CD1c-positive myeloid dendritic cell (primary cell): Measurements from ENCODE around the gene ATG101.

Experiments used
- DNase-seq: peaks from one replicate; pipeline ENCODE4 v3.0.0-alpha.2; 2016; ENCODE audit errors: extremely low spot score

The ATG101 gene

DNA sequence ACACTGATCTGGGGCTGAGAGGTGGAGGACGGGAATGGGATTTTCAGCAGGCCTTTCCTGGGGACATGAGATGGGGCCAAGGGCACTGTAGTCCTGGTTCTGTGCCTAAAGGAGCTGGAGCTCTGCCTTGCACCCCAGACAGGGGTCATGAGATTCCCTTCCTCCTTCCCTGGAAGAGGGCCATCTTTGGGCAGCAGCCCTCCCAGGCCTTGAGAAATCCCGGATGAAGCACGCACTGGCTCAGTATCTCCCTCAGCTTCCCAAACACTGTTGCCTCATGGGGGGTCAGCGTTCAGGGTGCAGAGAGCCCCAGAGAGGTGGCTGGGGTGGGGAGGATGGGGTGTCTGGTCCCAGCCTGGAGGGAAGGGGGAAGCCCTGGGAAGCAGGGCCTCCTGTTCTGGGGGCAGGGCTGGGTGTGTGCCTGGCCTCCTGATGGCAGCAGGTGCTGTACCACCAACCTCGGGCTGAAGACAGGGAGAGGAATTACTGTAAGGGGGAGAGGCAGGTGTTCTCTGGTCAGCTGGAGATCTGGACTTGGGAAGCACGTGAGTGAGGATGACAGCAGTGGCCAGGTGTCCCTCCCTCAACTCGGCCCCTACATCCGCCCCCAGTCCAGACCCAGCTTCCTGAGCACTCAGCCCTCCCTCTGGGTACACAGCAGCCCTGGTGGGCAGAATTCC, 26.9 kb upstream of the ATG101 start:
- no peak for DNase-seq

DNA sequence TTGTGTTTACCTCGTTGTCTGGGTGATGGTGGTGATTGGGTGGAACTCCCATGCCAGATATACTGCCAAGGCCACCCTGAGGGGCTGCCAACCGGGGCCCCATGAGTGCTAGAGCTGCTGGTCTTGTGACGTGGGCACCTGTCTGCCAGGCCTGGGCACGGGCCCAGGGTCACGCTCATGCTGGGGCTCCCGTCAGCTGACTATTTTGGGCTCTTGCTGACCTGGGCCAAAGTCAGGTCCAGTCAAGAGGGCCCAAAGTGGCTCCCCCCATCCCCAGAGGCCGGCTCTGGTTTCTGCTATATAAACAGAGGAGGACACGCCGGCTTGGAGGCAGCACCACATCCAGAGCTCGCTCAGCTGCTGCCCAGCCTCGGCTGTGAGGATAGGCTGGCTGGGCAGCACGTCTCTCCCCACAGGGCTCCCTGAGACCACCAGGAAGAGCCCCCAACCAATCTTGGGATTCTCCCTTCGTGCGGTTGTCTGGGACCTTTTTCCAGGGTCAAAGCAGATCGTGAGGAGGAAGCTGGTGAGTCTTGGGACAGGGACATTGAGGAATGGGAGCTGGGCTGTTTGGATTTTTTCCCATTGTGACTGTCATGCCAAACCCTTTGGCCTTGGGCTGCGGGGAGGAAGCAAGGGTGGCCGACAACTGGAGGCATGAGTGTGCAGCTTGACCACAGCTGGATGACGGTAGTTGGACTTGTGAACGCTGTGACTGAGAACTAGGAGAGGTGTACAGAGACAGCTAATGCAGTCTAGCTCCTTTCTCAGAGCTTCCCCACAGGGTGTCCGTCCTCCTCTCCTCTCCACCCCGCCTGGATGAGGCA, 26.2 kb upstream of the ATG101 start:
- no peak for DNase-seq

DNA sequence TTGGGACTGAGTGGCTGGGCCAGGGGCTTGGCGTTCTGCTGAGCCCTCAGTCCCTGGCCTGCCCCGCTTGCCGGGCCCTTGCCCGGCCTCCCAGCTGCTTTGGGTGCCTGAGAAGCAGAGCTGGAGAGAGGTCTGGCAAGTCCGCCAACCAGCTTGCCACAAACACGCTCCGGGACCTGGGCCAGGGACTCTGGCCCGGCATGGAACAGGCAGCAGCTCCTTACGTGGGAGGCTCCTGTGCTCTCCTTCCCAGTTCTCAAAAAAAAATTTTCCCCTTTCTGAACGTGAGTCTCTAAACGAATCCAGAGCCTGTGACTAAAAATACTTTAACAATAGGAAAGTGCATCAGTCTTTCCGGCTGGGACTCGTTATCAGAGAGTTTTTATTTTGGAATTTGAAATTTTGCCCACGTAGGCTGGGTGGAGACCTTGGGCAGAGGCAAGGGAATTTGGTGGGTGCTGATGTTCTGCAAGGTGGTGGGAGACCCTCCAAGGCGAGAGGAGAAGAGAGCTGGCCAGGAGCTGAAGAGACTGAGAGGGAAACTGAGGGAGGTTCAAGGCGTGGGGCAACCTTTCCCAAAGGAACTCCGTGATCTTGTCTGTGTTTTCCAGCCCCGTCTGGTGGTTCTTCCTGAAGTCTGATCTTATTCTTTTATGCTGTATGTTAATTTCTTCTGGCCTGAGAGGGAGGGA, 25.3 kb upstream of the ATG101 start:
- no peak for DNase-seq

DNA sequence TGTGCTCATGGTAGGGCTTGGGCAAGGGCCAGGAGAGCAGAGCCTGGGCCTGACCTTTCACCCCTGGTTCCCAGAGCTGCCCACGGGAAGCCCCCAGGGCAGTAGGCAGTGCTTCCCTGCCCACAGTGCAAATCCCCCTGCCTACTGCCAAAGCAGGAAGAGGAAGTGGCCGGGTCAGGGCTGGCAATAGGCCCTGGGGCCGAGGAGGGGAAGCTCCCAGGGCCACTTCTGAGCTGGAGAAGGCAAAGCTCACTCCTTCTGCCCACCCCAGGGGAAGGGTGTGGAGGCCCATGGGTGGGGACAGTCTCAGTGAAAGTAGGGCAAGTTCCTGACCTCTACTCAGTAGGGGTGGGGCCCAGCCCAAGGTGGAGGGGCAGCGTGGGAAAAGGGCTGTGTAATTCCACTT, 24.0 kb upstream of the ATG101 start:
- peak; percentile 85 for DNase-seq

DNA sequence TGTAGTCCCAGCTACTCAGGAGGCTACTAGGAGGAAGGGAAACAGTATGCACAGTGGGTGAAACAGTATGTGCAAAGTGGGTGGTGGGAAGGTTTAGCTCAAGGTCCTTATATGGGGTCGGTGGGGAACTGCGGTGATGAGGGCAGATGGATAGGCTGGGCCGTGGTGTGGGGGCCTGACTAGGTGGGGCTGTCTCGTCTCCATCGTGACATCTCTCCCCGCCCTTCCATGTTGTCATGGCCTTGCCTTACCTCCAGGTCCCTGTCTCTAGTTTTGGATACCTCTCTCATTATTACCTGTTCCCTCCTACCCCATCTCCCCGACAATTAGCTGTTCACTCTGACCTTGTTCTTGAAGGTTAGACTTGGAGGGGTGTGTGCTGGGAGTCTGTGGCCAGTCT, 22.9 kb upstream of the ATG101 start:
- DNase-seq: no peak

DNA sequence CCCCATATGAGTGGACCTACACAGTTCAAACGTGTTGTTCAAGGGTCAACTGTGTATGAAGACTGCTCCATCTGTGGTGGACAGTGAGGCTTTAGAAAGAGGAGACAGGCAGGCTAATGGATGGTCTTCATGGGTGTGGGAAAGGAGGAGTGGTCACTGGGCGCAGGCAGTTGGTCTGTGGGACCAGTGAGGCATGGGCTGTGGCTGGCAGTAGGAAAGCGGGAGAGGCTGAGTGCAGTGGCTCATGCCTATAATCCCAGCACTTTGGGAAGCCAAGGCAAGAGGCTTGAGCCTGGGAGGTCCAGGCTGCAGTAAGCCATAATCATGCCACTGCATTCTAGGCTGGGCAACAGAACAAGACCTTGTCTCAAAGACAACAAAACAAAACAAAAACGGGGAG, 20.5 kb upstream of the ATG101 start:
- DNase-seq: no peak

DNA sequence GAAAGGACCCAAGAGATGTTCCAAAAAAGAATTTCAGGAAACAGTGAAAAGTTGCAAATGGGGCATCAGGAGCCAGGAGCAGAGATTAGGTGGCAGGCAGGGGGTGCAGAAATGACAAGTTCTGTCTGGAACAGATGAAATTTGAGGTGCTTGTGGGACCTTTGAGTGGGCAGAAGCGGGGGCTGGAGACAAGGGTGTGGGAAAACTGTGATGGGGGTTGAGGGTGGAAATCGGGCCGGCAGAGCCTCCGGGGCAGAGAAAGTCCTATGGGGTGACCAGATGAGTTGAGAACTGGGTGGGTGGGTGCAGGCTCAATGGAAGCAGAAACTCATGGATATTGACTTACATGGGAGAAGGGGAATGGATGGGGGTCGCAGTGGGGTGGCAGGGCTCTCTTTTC, 20.1 kb upstream of the ATG101 start:
- no peak for DNase-seq

DNA sequence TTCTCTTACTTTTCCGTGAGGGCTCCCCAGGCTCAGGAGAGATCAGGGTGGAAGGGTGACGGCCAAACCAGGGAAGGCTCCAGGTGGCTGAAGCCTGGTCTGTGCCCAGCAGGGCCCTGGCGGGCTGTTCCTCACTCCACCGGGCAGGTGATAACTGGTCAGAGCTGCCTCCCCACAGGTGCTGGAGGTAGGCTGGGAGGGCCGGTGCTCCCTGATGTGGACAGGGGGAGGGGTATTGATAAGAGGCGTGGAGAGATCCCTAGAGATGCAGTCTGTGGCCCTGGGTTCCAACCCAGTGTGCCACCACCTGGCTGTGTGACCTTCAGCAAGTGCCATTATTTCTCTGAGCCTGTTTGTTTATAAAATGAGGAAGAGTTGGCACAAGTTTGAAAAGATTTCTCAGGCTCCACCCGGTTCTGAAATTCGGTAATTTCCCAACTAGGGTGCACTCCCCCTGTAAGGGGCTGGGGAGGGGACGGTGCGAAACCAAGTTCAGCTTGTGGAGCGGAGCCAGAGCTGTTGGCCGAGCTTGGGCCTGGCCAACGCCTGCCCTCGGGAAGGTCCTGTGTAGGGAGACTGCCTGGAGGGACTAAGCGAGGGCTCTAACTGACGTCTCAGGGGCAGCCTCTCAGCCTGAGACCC, 19.5 kb upstream of the ATG101 start:
- DNase-seq: peak; percentile 74

DNA sequence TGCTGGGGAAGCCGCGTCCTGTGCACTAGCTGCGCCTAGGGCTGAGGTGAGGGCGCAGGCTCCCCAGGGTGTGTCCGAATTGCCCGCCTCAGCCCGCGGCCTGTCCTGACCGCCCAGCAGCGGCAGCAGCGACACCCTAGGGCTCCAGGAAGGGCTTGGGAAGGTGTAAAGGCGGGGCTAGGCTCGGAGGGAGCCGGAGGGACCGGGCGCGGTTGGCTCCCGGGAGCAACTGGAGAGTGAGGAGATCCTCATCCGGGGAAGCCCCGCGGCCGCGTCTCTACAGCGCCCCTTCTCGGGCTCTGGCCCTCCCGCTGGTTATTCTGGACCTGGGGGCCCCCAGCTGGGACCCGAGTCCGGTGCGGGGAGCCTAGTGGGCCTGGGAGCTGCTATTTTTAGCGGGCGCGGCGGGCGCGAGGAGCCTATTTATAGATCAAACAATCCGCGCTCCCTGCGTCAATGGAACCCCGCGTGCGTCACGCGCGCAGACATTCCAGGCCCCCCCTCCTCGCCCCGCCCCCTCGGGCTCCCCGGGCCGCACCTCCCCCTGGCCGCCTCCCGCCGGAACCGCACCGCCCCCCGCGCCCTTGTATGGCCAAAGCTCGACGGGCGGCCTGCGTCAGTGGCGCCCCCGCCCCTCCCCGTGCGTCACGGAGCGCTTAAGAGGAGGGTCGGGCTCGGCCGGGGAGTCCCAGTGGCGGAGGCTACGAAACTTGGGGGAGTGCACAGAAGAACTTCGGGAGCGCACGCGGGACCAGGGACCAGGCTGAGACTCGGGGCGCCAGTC, 18.8 kb upstream of the ATG101 start, which contains the start of gene NR4A1:
TSS of gene NR4A1 (plus strand) at position 685 of the 784 bp plus-strand sequence. CDS start 2,887 bp downstream, outside the sequence.
- DNase-seq: peak; percentile 97

DNA sequence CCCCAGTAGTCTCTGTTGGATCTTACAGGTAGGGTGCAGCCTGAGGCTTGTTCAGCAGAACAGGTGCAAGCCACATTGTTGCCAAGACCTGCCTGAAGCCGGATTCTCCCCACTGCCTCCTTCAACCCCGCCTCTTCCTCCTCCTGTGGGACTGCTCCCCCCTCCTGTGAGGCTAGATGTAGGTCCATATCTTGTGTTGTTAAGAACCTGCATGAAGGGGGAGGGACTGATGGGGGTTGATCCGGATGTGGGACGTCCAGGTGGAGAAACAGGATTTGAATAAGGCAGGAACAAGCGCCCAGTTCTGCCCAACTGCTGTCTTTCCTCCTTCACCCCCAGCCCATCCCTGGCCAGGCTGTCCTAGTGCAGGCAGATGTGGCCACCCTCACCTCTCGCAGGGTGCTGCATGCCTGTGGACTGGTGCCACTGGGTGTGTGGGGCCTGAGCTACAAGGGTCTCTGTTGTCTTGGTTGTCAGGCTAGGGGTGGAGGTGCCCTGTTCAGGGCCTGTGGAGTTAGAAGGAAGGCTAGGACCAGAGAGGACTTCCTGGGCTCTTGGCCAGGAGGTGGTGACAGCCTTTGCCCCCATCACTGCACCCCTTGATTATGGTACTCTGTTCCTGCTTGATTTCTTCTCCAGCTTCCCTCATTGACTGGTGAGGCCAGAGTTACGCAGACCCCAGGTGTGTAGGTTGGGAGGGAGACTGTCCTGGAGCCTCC, 17.2 kb upstream of the ATG101 start:
- DNase-seq: no peak

DNA sequence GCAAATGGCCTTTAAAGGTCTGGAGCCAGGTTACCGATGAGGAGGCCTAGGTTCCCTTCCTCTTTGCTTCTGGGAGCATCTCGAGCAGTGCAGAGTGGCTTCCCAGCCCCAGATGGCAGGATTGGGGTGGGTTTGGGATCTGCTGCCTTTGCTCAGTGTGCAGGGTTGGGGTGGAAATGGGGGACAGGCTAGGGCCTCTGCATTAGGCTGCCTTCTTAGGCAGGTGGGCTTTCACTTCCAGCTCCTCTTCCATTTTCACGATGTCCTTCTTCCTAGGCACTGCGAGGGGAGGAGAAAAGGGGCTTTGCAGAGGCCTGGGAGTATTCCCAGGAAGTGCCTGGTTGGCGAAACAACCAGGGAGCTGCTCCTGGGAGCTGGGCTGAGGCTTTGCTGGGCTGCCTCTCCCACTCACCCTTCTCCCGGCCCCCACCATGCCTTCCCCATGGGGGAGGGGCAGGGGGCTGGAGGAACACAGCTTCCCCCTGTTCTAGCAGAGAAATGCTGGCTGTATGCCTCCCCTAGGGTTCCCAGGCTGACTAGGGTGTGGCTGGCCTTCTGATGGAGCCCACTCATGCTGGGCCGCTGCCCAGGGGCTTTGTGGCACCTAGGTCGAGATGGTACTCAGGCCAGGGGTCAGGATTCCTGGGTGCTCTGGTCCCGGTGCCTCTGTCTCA, 16.1 kb upstream of the ATG101 start:
- no peak for DNase-seq

DNA sequence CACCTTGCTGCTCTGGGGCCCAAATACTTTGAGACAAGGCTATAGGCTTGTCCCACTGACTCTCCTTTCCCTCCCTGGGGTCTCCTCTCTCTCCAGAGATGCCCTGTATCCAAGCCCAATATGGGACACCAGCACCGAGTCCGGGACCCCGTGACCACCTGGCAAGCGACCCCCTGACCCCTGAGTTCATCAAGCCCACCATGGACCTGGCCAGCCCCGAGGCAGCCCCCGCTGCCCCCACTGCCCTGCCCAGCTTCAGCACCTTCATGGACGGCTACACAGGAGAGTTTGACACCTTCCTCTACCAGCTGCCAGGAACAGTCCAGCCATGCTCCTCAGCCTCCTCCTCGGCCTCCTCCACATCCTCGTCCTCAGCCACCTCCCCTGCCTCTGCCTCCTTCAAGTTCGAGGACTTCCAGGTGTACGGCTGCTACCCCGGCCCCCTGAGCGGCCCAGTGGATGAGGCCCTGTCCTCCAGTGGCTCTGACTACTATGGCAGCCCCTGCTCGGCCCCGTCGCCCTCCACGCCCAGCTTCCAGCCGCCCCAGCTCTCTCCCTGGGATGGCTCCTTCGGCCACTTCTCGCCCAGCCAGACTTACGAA, 15.4 kb upstream of the ATG101 start:
- no peak for DNase-seq

DNA sequence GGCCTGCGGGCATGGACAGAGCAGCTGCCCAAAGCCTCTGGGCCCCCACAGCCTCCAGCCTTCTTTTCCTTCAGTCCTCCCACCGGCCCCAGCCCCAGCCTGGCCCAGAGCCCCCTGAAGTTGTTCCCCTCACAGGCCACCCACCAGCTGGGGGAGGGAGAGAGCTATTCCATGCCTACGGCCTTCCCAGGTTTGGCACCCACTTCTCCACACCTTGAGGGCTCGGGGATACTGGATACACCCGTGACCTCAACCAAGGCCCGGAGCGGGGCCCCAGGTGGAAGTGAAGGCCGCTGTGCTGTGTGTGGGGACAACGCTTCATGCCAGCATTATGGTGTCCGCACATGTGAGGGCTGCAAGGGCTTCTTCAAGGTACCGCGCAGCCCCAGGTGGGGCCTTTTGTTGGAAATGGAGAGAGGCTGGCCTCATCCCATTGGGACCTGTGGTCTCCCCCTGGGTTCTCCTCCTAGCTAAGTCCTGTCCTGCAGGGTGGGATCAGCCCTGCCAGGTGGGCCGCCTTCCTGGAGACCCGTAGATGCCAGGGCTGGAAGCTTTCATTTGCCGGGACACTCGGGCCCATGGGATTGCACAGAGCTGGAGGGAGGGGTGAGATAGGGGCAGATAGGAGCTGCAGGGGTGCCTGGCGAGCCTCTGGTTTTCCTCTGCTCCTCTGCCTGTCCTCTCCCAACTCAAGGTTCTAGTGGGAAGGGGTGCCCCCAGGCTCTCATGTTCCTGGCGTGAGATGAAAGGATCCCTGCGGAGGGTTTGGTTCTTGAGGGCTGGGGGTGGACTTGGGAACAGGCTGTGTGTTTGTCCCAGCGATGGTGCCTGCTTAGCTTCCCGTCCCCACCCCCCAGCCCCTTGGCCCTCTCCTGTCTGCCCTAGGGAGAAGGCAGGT, 14.7 kb upstream of the ATG101 start:
- DNase-seq: no peak

DNA sequence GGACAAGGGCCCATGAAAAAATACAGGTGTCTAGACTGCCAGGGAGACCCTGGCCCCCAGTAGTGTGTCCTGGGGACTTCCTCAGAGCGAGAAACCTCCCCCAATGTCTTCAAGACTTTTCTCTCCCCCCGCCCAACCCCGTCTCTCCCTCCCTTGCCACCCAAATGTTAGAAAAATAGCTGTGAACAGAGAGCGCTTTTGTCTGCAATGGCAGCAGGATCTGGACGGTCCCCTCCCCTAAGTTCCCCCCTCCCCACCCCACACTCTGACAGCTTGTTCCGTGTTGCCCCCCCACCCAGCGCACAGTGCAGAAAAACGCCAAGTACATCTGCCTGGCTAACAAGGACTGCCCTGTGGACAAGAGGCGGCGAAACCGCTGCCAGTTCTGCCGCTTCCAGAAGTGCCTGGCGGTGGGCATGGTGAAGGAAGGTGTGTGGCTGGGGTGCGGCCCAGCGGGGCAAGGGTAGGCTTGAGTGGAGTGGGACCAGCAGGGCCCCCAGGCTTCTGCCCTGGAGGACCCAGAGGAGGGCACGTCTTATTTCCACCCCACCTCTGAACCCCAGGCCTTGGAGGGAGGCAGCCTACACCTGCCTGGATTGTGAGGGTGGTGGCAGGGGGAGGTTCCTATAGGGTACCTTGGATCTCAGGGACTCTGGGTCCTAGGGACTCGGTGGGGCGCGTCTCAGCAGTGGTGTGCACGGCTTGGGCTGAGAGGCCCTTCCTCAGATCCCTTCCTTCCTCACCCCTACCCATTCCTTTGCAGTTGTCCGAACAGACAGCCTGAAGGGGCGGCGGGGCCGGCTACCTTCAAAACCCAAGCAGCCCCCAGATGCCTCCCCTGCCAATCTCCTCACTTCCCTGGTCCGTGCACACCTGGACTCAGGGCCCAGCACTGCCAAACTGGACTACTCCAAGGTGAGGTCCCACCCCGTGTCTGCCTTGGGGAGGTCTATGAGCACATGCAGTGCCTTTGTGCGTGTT, 13.8 kb upstream of the ATG101 start:
- DNase-seq: no peak

DNA sequence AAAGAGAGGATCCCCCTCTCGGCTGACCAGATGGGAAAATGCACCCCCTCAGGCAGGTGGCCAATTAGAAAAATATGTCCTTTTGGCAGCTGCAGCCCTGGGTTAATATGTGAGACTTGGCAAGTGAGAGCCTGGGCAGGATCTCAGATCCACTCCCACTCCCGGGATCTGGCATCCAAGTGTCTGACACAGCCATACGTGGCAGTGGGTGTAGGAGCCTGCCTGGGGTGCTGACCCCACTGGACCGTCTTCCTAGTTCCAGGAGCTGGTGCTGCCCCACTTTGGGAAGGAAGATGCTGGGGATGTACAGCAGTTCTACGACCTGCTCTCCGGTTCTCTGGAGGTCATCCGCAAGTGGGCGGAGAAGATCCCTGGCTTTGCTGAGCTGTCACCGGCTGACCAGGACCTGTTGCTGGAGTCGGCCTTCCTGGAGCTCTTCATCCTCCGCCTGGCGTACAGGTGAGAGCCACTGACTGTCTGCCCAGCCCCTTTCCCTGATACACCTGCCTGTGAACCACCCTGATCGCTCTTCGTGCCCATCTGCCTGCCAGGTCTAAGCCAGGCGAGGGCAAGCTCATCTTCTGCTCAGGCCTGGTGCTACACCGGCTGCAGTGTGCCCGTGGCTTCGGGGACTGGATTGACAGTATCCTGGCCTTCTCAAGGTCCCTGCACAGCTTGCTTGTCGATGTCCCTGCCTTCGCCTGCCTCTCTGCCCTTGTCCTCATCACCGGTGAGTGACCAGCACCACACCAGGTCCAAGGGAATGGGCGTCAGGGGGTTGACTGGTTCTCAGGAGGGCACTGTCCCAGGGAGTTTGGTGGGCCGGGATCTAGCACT, 12.8 kb upstream of the ATG101 start:
- no peak for DNase-seq
